Naive thymus-derived CD8-positive, alpha-beta T cell (primary cell): Measurements from ENCODE around the gene CDH16. TPM values are rescaled to one million over a fixed set of nuclear protein-coding genes. Genes with fewer than 3 reads are reported as not detected.
A peak's percentile ranks its signal among the peaks of the same experiment; 100 is the strongest.
"Not testable (repeated sequence)": the region's sequence is repeated elsewhere in the genome, so short reads cannot be mapped to it uniquely, and the experiment has no call there.

Experiments used
- ATAC-seq, 2 donors: fragments of 150-1000 bp; cut with Tn5 transposase in 1 of 2; sonication (Bioruptor Pico), chemical (Tn5 transposase) in 1 of 2; 1 replicate in 1 of 2; 2 replicates in 1 of 2; pipeline ENCODE4 v1.10.0; 2021; ENCODE audit warnings: mild to moderate bottlenecking in 2 of 2, moderate library complexity in 2 of 2
- POLR2A ChIA-PET: fragments of 350-600 bp; sonication (Branson Sonifier 250); formaldehyde crosslinking; loops from one replicate; lab custom pipeline; 2021; ENCODE audit warnings: antibody characterized with exemption; lab: Charles Lee
- DNase-seq, 10 donors: peaks; one replicate each; pipeline versions ENCODE4 v3.0.0 to v3.0.0-alpha.2; 2020 to 2022
- H3K27ac Mint-ChIP-seq, 10 donors: one replicate each; pipeline ENCODE4 v1.8.0; 2020 to 2022; ENCODE audit warnings: mild to moderate bottlenecking in 10 of 10, mixed read lengths in 10 of 10, moderate library complexity in 4 of 10, inconsistent platforms in 1 of 10
- H3K27me3 Mint-ChIP-seq, 5 donors: one replicate each; pipeline ENCODE4 v1.8.0; 2021 to 2022; ENCODE audit warnings: mixed read lengths in 5 of 5
- H3K36me3 Mint-ChIP-seq, 3 donors: one replicate each; pipeline ENCODE4 v1.8.0; 2020 to 2022; ENCODE audit warnings: mixed read lengths in 3 of 3, mild to moderate bottlenecking in 2 of 3, inconsistent platforms in 1 of 3
- H3K4me1 Mint-ChIP-seq, 4 donors: one replicate each; pipeline ENCODE4 v1.8.0; 2021 to 2022; ENCODE audit warnings: mixed read lengths in 4 of 4
- H3K4me3 Mint-ChIP-seq, 10 donors: one replicate each; pipeline ENCODE4 v1.8.0; 2020 to 2022; ENCODE audit warnings: mild to moderate bottlenecking in 10 of 10, mixed read lengths in 10 of 10, moderate library complexity in 6 of 10, inconsistent platforms in 1 of 10
- H3K9me3 Mint-ChIP-seq, 9 donors: one replicate each; pipeline ENCODE4 v1.8.0; 2020 to 2022; ENCODE audit warnings: mixed read lengths in 9 of 9, mild to moderate bottlenecking in 3 of 9, inconsistent platforms in 1 of 9, moderate library complexity in 1 of 9
- polyA plus RNA-seq, 3 donors: library from polyadenylated mRNA; unstranded; fragments of 300-500 nt; fragmentation: Illumina TruSeq; gene quantifications; one replicate each; pipeline ENCODE4 v1.2.3, GENCODE V29; 2021
- total RNA-seq, 8 experiments: library from RNA in 2 of 8; stranded (reverse) in 2 of 8; gene quantifications; one replicate each; pipeline ENCODE4 v1.2.3 and lab custom pipeline; 2021 to 2026

CDH16 gene, protein sequence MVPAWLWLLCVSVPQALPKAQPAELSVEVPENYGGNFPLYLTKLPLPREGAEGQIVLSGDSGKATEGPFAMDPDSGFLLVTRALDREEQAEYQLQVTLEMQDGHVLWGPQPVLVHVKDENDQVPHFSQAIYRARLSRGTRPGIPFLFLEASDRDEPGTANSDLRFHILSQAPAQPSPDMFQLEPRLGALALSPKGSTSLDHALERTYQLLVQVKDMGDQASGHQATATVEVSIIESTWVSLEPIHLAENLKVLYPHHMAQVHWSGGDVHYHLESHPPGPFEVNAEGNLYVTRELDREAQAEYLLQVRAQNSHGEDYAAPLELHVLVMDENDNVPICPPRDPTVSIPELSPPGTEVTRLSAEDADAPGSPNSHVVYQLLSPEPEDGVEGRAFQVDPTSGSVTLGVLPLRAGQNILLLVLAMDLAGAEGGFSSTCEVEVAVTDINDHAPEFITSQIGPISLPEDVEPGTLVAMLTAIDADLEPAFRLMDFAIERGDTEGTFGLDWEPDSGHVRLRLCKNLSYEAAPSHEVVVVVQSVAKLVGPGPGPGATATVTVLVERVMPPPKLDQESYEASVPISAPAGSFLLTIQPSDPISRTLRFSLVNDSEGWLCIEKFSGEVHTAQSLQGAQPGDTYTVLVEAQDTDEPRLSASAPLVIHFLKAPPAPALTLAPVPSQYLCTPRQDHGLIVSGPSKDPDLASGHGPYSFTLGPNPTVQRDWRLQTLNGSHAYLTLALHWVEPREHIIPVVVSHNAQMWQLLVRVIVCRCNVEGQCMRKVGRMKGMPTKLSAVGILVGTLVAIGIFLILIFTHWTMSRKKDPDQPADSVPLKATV
- total RNA-seq, result not detected
- not detected for polyA plus RNA-seq
- 0 to 0.08 (median 0) reads per million in 6 experiments for total RNA-seq (lab: John Stamatoyannopoulos, UW)

- Mint-ChIP-seq H3K27ac (peak within 1 kb of the TSS in 2 of 10 donors; percentile 46 to 59), H3K4me3 (peak within 1 kb of the TSS in 1 of 10 donors; percentile 14), H3K27me3 (peaks cover 11 to 29% (median 17%) of the 10 kb centered on the region in 5 donors), H3K9me3 (no peaks in the 10 kb centered on the region), H3K36me3 (peaks cover 0 to 3% (median 0%) of the 10 kb centered on the region in 3 donors), H3K4me1 (peaks cover 0 to 6% (median 0%) of the 10 kb centered on the region in 4 donors)
- no peak for DNase-seq
- POLR2A ChIA-PET, result interaction anchor here (0.9 kb wide), 1 partner anchor 11 kb away, joined by 4 read pairs; no protein-coding TSS in a partner anchor
- no peak for ATAC-seq
Observed at GRCh38 chr16:66918803-66919568, at the start of gene CDH16. TSS of gene CDH16 (minus strand) at chr16:66918885. CDS start at chr16:66918065, 820 bp downstream.

- Mint-ChIP-seq H3K27ac (no peak overlapping the region), H3K9me3 (no peaks in the 10 kb centered on the region), H3K36me3 (no peaks in the 10 kb centered on the region), H3K4me1 (peaks cover 3 to 15% (median 7%) of the 10 kb centered on the region in 4 donors), H3K4me3 (no peak overlapping the region), H3K27me3 (peaks cover 0 to 12% (median 2%) of the 10 kb centered on the region in 5 donors)
- POLR2A ChIA-PET, result no interaction called here
- DNase-seq (no peak), ATAC-seq (no peak)
Observed at GRCh38 chr16:66964049-66964448, 45.4 kb upstream of the CDH16 start.

GRCh38 chr16:66961914-66962313 lies 43.2 kb upstream of the CDH16 start:
- Mint-ChIP-seq H3K9me3 (no peaks in the 10 kb centered on the region), H3K27ac (peak overlapping the region in 2 of 10 donors; percentile 52 to 77), H3K36me3 (no peaks in the 10 kb centered on the region), H3K27me3 (peaks cover 1 to 12% (median 7%) of the 10 kb centered on the region in 5 donors), H3K4me3 (no peak overlapping the region), H3K4me1 (peaks cover 10 to 25% (median 13%) of the 10 kb centered on the region in 4 donors)
- ATAC-seq (no peak), DNase-seq (no peak)
- POLR2A ChIA-PET, result no interaction called here

DNA sequence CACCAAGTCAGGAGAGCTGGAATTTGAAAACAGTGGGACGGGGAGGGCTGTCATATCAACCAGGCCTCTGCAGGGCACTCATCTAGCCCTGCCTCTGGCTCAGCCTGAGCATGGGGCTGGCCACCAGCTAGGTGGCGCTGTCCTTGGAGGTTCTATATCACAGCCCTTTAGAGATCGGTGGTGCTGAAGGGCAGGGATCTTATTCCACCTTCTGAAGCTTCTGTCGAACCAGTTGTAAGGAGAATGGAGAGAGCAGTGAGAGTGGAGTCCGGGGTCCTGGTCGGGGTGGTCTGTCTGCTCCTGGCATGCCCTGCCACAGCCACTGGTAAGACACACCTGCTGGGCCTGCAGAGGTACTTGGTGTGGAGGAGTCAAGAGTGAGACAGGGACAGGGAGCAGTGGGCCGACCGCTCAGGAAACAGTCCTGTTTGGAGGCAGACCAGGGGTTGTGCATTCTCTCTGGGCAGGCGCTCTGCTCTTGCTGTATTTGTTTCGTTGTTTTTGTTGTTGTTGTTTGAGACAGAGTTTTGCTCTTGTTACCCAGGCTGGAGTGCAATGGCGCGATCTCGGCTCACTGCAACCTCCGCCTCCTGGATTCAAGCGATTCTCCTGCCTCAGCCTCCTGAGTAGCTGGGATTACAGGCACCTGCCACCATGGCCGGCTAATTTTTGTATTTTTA lies 42.5 kb upstream of the CDH16 start, which contains the start of gene CES3:
TSS of gene CES3 (plus strand) at position 202 of the 680 bp plus-strand sequence. CDS start at position 244, 42 bp downstream.
- POLR2A ChIA-PET, result no interaction called here
- no peaks in the 10 kb centered on the region for H3K9me3 Mint-ChIP-seq
- H3K27ac Mint-ChIP-seq, result peak within 1 kb of the TSS in 3 of 10 donors; percentile 52 to 80 (median 77)
- no peaks in the 10 kb centered on the region for H3K36me3 Mint-ChIP-seq
- no peak within 1 kb of the TSS for H3K4me3 Mint-ChIP-seq
- DNase-seq (peak in 8 of 10 donors; percentile 16 to 40 (median 24)), ATAC-seq (peak; percentile 85 to 95)
- peaks cover 10 to 25% (median 13%) of the 10 kb centered on the region in 4 donors for H3K4me1 Mint-ChIP-seq
- H3K27me3 Mint-ChIP-seq, result peaks cover 2 to 12% (median 7%) of the 10 kb centered on the region in 5 donors

- ATAC-seq, result no peak
- H3K4me1 Mint-ChIP-seq, result peaks cover 10 to 25% (median 13%) of the 10 kb centered on the region in 4 donors
- POLR2A ChIA-PET, result no interaction called here
Observed at GRCh38 chr16:66960270-66960669, 41.6 kb upstream of the CDH16 start.

GRCh38 chr16:66959704-66960161 lies 41.0 kb upstream of the CDH16 start:
- no peaks in the 10 kb centered on the region for H3K36me3 Mint-ChIP-seq

More at GRCh38 chr16:66960270-66960669, 41.6 kb upstream of the CDH16 start:
- DNase-seq, result no peak
- Mint-ChIP-seq H3K36me3 (no peaks in the 10 kb centered on the region), H3K27me3 (peaks cover 3 to 10% (median 8%) of the 10 kb centered on the region in 5 donors), H3K27ac (no peak overlapping the region), H3K9me3 (no peaks in the 10 kb centered on the region), H3K4me3 (no peak overlapping the region)

DNA sequence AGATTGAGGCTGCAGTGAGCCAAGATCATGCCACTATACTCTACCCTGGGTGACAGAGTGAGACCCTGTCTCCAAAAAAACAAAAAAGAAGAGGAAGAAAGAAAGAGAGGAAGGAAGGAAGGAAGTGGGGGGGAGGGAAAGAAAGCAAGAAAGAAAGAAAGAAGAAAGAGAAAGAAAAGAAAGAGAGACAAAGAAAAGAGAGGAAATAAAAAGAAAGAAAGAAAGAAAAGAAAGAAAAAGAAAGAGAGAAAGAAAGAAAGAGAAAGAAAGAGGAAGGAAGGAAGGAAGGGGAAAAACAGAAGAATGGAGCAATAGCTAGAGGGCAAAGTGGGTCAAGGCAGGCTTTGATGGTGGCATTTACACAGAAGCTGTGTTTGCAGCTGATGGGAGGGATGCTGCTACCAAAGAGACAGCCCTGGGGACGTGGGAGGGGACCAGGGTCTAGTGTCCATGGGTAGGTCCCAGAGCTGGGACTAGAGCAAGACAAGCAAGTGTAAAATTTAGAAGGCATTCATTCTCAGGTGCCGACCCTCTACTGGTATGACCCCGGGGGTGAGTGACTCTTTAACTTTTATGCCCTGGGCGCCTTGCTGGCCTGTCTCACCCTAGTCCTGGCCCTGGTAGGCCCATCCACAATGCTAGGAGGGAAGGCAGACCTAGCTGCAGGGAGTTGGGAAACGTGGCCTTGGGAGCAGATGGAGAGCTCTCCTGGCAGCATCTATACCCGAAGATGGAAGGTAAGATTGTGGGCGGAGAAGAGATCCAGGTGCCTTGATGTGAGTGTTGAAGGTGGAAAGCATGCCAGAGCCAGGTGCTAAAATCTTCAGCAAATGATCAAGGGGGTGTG lies 40.4 kb upstream of the CDH16 start:
- Mint-ChIP-seq H3K36me3 (no peaks in the 10 kb centered on the region), H3K4me3 (no peak overlapping the region), H3K4me1 (peaks cover 10 to 25% (median 14%) of the 10 kb centered on the region in 4 donors), H3K9me3 (no peaks in the 10 kb centered on the region), H3K27me3 (peaks cover under 1 to 8% (median 4%) of the 10 kb centered on the region in 5 donors), H3K27ac (peak overlapping the region in 3 of 10 donors; percentile 22 to 76 (median 66))
- DNase-seq (no peak), ATAC-seq (no peak)
- POLR2A ChIA-PET, result no interaction called here

More at GRCh38 chr16:66959704-66960161, 41.0 kb upstream of the CDH16 start:
- POLR2A ChIA-PET, result no interaction called here
- Mint-ChIP-seq H3K4me3 (no peak overlapping the region), H3K27ac (peak overlapping the region in 1 of 10 donors; percentile 66), H3K4me1 (peaks cover 10 to 25% (median 13%) of the 10 kb centered on the region in 4 donors), H3K9me3 (no peaks in the 10 kb centered on the region), H3K27me3 (peaks cover 1 to 7% (median 4%) of the 10 kb centered on the region in 5 donors)
- DNase-seq (no peak), ATAC-seq (no peak)

GRCh38 chr16:66956154-66956457 lies 37.4 kb upstream of the CDH16 start:
- ATAC-seq, H3K9me3 Mint-ChIP-seq, H3K36me3 Mint-ChIP-seq, H3K4me3 Mint-ChIP-seq, POLR2A ChIA-PET, H3K27ac Mint-ChIP-seq, DNase-seq: not testable (repeated sequence)
- H3K4me1 Mint-ChIP-seq, result peaks cover 9 to 18% (median 14%) of the 10 kb centered on the region in 4 donors
- peaks cover 17 to 32% (median 27%) of the 10 kb centered on the region in 5 donors for H3K27me3 Mint-ChIP-seq

- DNase-seq, H3K27ac Mint-ChIP-seq, H3K4me3 Mint-ChIP-seq, ATAC-seq, POLR2A ChIA-PET, H3K9me3 Mint-ChIP-seq, H3K36me3 Mint-ChIP-seq: not testable (repeated sequence)
- H3K27me3 Mint-ChIP-seq, result peaks cover 18 to 36% (median 30%) of the 10 kb centered on the region in 5 donors
- H3K4me1 Mint-ChIP-seq, result peaks cover 8 to 16% (median 12%) of the 10 kb centered on the region in 4 donors
Observed at GRCh38 chr16:66955363-66956153, 36.9 kb upstream of the CDH16 start.

DNA sequence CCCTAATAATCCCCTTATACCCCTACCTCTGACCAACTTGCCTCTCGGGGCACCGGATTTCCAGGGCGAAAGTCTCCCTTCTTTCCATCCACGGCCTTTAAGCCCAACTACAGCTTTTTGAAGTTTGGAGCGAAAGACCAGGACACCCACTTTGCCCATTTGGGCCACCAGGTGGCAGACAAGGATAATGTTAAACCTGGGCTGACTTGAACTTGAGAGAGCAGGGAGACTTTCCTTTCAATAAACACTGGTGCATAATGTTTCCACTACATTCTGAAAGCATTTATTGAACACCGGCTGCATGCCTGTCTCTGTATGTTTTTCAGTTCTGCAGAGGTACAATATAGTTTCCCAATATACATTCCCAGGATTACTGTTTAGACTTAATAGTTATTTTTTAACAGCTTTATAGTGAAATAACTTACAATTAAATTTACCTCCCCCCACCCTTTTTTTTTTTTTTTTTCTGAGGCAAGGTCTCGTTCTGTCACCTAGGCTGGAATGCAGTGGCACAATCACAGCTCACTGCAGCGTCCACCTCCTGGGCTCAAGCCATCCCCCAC lies 35.5 kb upstream of the CDH16 start:
- Mint-ChIP-seq H3K27me3 (peaks cover 23 to 50% (median 37%) of the 10 kb centered on the region in 5 donors), H3K27ac (peak overlapping the region in 2 of 10 donors; percentile 41 to 59), H3K36me3 (peaks cover 0 to 5% (median 0%) of the 10 kb centered on the region in 3 donors), H3K9me3 (peaks cover 0 to 1% (median 0%) of the 10 kb centered on the region in 9 donors), H3K4me3 (no peak overlapping the region), H3K4me1 (peaks cover 10 to 13% (median 10%) of the 10 kb centered on the region in 4 donors)
- POLR2A ChIA-PET, result interaction anchor here (1.3 kb wide), 1 partner anchor 20 kb away, joined by 3 read pairs; the partner anchor contains the start of gene CIAO2B
- DNase-seq (peak; percentile 49 to 81 (median 68)), ATAC-seq (peak; percentile 85 to 99)
